Activated CD4-positive, alpha-beta T cell treated with anti-CD3 and anti-CD28 coated beads for 36 hours (primary cell): Measurements from ENCODE around the gene MRTFA. TPM values are rescaled to one million over a fixed set of nuclear protein-coding genes. Genes with fewer than 3 reads are reported as not detected.

Source experiments
- ATAC-seq: fragments of 200-7000 bp; cut with Tn5 transposase; one replicate; pipeline ENCODE4 v1.10.0; 2021; ENCODE audit warnings: mild to moderate bottlenecking, moderate library complexity
- CTCF ChIA-PET: fragments of 350-600 bp; sonication (Branson Sonifier 250); formaldehyde crosslinking; loops from one replicate; lab custom pipeline; 2021; ENCODE audit warnings: antibody characterized with exemption; lab: Charles Lee
- POLR2A ChIA-PET: fragments of 350-600 bp; sonication (Branson Sonifier 250); formaldehyde crosslinking; loops from one replicate; lab custom pipeline; 2021; ENCODE audit warnings: antibody characterized with exemption, inconsistent platforms; lab: Charles Lee
- DNase-seq: peaks from one replicate; pipeline ENCODE4 v3.0.0-alpha.2; 2020
- H3K27ac Mint-ChIP-seq: one replicate; pipeline ENCODE4 v1.8.0; 2021; ENCODE audit warnings: mixed read lengths
- H3K27me3 Mint-ChIP-seq: one replicate; pipeline ENCODE4 v1.8.0; 2021; ENCODE audit warnings: mixed read lengths
- H3K36me3 Mint-ChIP-seq: one replicate; pipeline ENCODE4 v1.8.0; 2021; ENCODE audit warnings: low read depth, mixed read lengths
- H3K4me1 Mint-ChIP-seq: one replicate; pipeline ENCODE4 v1.8.0; 2021; ENCODE audit warnings: mixed read lengths
- H3K4me3 Mint-ChIP-seq: one replicate; pipeline ENCODE4 v1.8.0; 2021; ENCODE audit warnings: mild to moderate bottlenecking, moderate library complexity, mixed read lengths
- H3K9me3 Mint-ChIP-seq: one replicate; pipeline ENCODE4 v1.8.0; 2021; ENCODE audit warnings: low read depth, mixed read lengths
- intact Hi-C, 2 experiments: fragments of 100-400 bp; cut with DNase I in 1 of 2; cut with micrococcal nuclease in 1 of 2; formaldehyde crosslinking; loops; one replicate each; pipeline versions ENCODE4 v1.14.2 to v1.15.1; 2022 to 2024; cut with DNase I, micrococcal nuclease
- total RNA-seq, 2 experiments: library from RNA; stranded (reverse); gene quantifications; one replicate each; pipeline ENCODE4 v1.2.3, GENCODE V29; 2021

The MRTFA gene
- total RNA-seq, 2 experiments from 2014 or later: 41.0 to 43.2 TPM

DNA sequence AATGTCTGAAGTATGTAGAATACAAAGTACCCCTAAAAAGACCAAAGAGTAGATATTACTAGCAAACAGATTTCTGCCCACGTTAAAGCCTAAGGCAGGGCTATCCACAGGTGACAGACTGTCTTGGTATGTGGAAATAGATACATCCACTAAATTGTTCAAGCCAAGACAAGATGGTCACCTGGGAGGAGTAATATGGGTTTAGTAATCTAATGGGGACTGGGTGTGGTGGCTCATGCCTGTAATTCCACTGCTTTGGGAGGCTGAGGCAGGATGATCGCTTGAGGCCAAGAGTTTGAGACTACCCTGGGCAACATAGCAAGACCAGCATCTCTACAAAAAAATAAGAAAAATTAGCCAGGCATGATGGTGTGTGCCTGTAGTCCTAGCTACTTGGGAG lies 258.6 kb downstream of the MRTFA start:
- Mint-ChIP-seq H3K4me1 (peaks cover 24% of the 10 kb centered on the region), H3K9me3 (no peaks in the 10 kb centered on the region), H3K36me3 (peaks cover 11% of the 10 kb centered on the region), H3K27ac (no peak overlapping the region), H3K27me3 (no peaks in the 10 kb centered on the region), H3K4me3 (no peak overlapping the region)
- ChIA-PET POLR2A (no interaction called here), CTCF (no interaction called here)
- intact Hi-C loops: no loop called here
- no peak for DNase-seq
- no peak for ATAC-seq

DNA sequence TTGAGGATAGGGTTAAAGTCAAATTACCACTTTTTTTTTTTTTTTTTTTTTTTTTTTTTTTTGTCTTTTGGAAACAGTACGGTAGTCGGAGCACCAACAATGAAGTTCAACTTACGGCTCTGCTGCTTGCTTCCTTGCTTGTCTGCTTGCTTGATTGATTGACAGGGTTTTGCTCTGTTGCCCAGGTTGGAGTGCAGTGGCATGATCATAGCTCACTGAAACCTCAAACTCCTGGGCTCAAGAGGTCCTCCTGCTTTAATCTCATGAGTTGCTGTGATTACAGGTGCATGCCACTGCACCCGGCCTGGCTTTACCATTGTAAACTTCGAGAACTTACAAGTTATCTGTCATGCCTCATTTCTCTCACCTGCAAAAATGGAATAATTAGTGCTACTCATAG lies 260.4 kb downstream of the MRTFA start:
- Mint-ChIP-seq H3K36me3 (peaks cover 13% of the 10 kb centered on the region), H3K27me3 (no peaks in the 10 kb centered on the region), H3K4me3 (no peak overlapping the region), H3K27ac (no peak overlapping the region), H3K4me1 (peaks cover 26% of the 10 kb centered on the region), H3K9me3 (no peaks in the 10 kb centered on the region)
- ChIA-PET POLR2A (interaction anchor here (0.6 kb wide), 2 partner anchors 77 to 774 kb away, joined by 3 to 4 read pairs; no protein-coding TSS in a partner anchor), CTCF (interaction anchor here (0.7 to 2.1 kb wide), 3 partner anchors 11 to 674 kb away, joined by 3 to 5 read pairs (median 4); no protein-coding TSS in a partner anchor)
- intact Hi-C loops: no loop called here
- no peak for ATAC-seq
- no peak for DNase-seq

DNA sequence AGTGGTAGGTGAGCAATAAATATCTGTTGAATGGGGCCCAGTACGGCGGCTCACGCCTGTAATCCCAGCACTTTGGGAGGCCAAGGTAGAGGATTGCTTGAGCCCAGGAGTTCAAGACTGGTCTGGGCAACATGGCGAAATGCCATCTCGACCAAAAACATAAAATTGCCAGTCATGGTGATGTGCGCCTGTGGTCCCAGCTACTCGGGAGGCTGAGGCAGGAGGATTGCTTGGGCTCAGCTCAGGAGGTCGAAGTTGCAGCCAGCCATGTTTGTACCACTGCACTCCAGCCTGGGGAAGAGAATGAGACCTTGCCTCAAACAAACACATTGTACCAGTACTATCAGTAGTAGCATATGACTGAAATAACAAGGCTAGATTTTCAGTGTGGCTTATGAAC lies 262.0 kb downstream of the MRTFA start:
- intact Hi-C loops: no loop called here
- no peak for DNase-seq
- Mint-ChIP-seq H3K9me3 (no peaks in the 10 kb centered on the region), H3K4me3 (no peak overlapping the region), H3K27ac (no peak overlapping the region), H3K36me3 (peaks cover 18% of the 10 kb centered on the region), H3K4me1 (peaks cover 30% of the 10 kb centered on the region), H3K27me3 (no peaks in the 10 kb centered on the region)
- CTCF ChIA-PET: interaction anchor here (0.7 to 2.1 kb wide), 3 partner anchors 26 to 271 kb away, joined by 3 to 5 read pairs (median 4); no protein-coding TSS in a partner anchor
- POLR2A ChIA-PET: no interaction called here
- ATAC-seq: no peak

DNA sequence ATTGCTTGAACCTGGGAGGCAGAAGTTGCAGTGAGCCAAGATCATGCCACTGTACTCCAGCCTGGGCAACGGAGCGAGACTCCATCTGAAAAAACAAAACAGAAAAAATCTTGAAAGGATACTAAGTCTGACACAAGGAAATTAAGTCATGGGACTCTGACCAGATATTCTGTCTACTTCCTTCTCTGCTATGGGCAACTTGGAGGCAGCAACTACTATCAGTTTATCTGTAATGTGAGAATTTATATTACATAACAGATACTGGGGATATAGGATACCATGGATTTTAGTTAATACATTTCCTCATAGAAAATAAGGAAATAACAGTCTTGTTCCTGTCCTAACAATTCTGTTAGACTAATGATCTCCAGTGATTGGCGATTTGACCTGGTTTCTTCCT lies 267.7 kb downstream of the MRTFA start:
- ChIA-PET POLR2A (no interaction called here), CTCF (interaction anchor here (1.3 kb wide), 1 partner anchor 20 kb away, joined by 6 read pairs; no protein-coding TSS in a partner anchor)
- DNase-seq (no peak), ATAC-seq (no peak)
- intact Hi-C loops: no loop called here
- H3K36me3 Mint-ChIP-seq: peaks cover 58% of the 10 kb centered on the region
- peak overlapping the region; percentile 28 for H3K27ac Mint-ChIP-seq
- no peak overlapping the region for H3K4me3 Mint-ChIP-seq
- no peaks in the 10 kb centered on the region for H3K27me3 Mint-ChIP-seq
- no peaks in the 10 kb centered on the region for H3K9me3 Mint-ChIP-seq
- H3K4me1 Mint-ChIP-seq: peaks cover 23% of the 10 kb centered on the region

DNA sequence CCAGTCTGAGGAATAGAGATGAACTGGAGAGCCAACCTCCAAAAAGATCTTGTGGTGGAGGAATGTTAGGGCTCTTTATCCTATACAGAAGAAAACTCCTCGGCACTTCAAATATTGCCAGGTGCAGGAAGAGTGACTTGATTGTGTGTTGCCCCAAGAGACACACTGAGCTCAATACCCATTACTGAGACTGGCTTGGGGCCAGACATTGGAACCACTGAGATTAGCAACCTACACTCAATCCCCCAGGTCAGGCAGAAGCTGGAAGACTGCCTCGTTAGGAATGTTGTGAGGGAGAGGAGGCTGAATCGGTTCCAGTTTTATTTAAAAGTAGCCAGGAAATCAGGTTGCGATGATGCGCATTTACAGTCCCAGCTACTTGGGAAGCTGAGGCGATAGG lies 268.5 kb downstream of the MRTFA start:
- Mint-ChIP-seq H3K27ac (no peak overlapping the region), H3K27me3 (no peaks in the 10 kb centered on the region), H3K4me3 (no peak overlapping the region), H3K4me1 (peaks cover 19% of the 10 kb centered on the region), H3K36me3 (peaks cover 62% of the 10 kb centered on the region), H3K9me3 (no peaks in the 10 kb centered on the region)
- ChIA-PET POLR2A (interaction anchor here (0.7 kb wide), 1 partner anchor 64 kb away, joined by 3 read pairs; no protein-coding TSS in a partner anchor), CTCF (interaction anchor here (0.6 to 1.3 kb wide), 4 partner anchors 20 to 833 kb away, joined by 3 to 6 read pairs (median 3); no protein-coding TSS in a partner anchor)
- intact Hi-C loops: no loop called here
- ATAC-seq (no peak), DNase-seq (no peak)

DNA sequence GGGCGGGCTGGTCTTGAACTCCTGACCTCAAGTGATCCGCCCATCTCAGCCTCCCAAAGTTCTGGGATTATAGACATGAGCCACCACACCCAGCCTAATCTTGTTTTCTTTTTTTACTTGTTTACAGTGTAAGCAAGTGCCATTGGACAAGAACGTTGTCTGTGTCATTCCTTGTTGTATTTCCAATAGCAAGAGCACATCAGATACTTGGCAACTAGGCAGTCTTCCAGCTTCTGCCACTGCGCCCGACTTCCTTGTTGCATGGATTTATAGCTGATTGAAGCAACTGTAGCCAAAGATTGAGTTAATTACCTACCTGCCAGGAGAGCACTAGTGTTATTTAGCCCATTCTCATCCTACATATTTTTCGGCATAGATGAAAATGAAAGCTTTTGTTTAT lies 269.2 kb downstream of the MRTFA start:
- H3K9me3 Mint-ChIP-seq: no peaks in the 10 kb centered on the region
- CTCF ChIA-PET: interaction anchor here (0.6 to 1.3 kb wide), 2 partner anchors 19 to 832 kb away, joined by 3 to 6 read pairs; no protein-coding TSS in a partner anchor
- intact Hi-C loops: no loop called here
- peaks cover 68% of the 10 kb centered on the region for H3K36me3 Mint-ChIP-seq
- no peaks in the 10 kb centered on the region for H3K27me3 Mint-ChIP-seq
- POLR2A ChIA-PET: no interaction called here
- H3K27ac Mint-ChIP-seq: peak overlapping the region; percentile 47
- no peak overlapping the region for H3K4me3 Mint-ChIP-seq
- no peak for ATAC-seq
- no peak for DNase-seq
- peaks cover 13% of the 10 kb centered on the region for H3K4me1 Mint-ChIP-seq

DNA sequence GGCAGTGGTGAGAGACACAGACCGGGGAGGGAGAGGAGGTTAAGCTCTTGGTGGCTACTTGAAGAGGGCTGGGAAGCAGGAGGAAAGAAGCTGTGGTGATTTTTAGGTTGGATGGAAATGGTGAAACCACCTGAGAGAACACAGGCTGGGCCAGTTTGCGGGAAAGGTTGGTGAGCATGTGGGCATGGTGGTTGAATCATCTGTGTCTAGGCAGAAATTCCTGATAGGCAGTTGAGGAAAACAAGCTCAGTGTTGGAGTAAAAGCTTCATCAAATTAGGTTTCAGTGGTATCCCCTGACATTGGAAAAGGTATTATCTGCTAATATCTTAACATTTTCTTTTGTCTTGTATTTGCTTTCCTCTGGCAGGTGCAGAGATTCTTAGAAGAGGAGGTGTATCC lies 270.5 kb downstream of the MRTFA start:
- ChIA-PET CTCF (interaction anchor here (1.0 kb wide), 1 partner anchor 36 kb away, joined by 3 read pairs; no protein-coding TSS in a partner anchor), POLR2A (interaction anchor here (0.6 kb wide), 1 partner anchor 20 kb away, joined by 4 read pairs; no protein-coding TSS in a partner anchor)
- no peak overlapping the region for H3K4me3 Mint-ChIP-seq
- H3K27me3 Mint-ChIP-seq: no peaks in the 10 kb centered on the region
- DNase-seq (no peak), ATAC-seq (no peak)
- intact Hi-C loops: no loop called here
- peak overlapping the region; percentile 69 for H3K27ac Mint-ChIP-seq
- no peaks in the 10 kb centered on the region for H3K9me3 Mint-ChIP-seq
- H3K4me1 Mint-ChIP-seq: peaks cover 5% of the 10 kb centered on the region
- peaks cover 76% of the 10 kb centered on the region for H3K36me3 Mint-ChIP-seq

DNA sequence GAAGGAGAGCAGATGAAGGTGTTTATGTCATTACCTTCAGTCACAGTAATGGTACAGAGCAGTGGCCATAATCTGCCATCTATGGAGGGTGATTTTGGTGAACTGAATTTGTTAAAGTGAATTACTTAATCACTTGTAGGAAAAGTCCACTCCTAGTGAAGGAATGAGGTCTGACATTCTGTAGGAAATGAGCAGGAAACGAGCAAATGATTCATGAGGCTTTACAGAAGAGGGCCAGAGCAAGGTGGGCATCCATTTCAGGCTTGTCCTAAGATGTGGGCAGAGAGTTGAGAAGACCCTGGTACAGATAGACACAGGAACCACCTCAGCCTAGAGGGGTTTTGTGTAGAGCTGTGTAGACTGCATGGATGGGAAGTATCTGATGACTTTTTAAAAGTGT lies 272.1 kb downstream of the MRTFA start:
- Mint-ChIP-seq H3K4me3 (no peak overlapping the region), H3K4me1 (no peaks in the 10 kb centered on the region), H3K36me3 (peaks cover 83% of the 10 kb centered on the region), H3K27me3 (no peaks in the 10 kb centered on the region), H3K27ac (peak overlapping the region; percentile 9), H3K9me3 (no peaks in the 10 kb centered on the region)
- no peak for DNase-seq
- ATAC-seq: no peak
- ChIA-PET CTCF (interaction anchor here (0.7 kb wide), 1 partner anchor 18 kb away, joined by 3 read pairs; no protein-coding TSS in a partner anchor), POLR2A (no interaction called here)
- intact Hi-C loops: no loop called here

DNA sequence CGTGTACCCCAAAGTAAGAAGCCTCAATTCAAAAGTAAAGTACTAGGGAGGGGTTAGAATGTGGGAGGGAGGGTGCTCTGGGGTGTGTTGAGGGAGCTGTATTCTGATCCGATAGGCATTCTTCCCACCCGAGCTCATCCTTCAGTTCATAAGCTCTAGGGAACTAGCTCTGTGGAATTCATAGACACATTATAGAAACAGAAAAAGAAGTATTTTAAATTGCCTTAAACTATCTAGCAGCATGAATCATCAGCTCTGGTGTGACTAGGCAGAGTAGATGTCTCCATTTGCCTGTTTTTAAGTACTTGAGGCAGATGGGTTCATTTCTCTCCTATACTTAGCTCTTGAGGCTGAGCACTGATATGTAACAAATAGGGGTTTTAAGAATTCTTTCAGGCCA lies 273.5 kb downstream of the MRTFA start:
- Mint-ChIP-seq H3K36me3 (peaks cover 85% of the 10 kb centered on the region), H3K27me3 (no peaks in the 10 kb centered on the region), H3K4me3 (no peak overlapping the region), H3K9me3 (no peaks in the 10 kb centered on the region), H3K4me1 (no peaks in the 10 kb centered on the region), H3K27ac (no peak overlapping the region)
- DNase-seq (no peak), ATAC-seq (no peak)
- CTCF ChIA-PET: interaction anchor here (1.2 kb wide), 1 partner anchor 15 kb away, joined by 4 read pairs; no protein-coding TSS in a partner anchor
- POLR2A ChIA-PET: no interaction called here
- intact Hi-C loops: no loop called here

DNA sequence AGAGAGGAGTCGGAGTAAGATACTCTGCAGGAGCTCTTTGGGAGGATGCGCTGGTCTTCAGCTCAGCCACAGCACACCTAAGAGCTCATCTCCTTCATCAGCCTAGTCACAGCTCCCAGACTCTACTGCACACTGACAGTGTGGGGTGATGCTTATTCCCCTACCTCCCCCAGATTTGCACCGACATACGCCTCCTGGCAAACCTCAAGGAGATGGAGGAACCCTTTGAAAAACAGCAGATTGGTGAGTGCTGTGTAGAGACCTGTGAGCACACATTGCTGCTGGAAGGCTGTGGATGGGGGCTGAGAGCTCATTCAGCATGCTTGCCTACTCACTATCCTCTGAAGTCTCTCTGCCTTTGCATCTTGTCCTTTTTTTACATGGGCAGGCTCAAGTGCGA lies 275.4 kb downstream of the MRTFA start:
- intact Hi-C loops: no loop called here
- ChIA-PET POLR2A (no interaction called here), CTCF (interaction anchor here (0.8 kb wide), 1 partner anchor 282 kb away, joined by 3 read pairs; no protein-coding TSS in a partner anchor)
- Mint-ChIP-seq H3K27ac (no peak overlapping the region), H3K4me3 (no peak overlapping the region), H3K36me3 (peaks cover 80% of the 10 kb centered on the region), H3K27me3 (no peaks in the 10 kb centered on the region), H3K4me1 (no peaks in the 10 kb centered on the region), H3K9me3 (no peaks in the 10 kb centered on the region)
- ATAC-seq (no peak), DNase-seq (no peak)
